Activated CD8-positive, alpha-beta memory T cell treated with anti-CD3 and anti-CD28 coated beads, Interleukin-2, amount 10 ng/mL, durations not matched to agents 7 days and 5 days (primary cell): Measurements from ENCODE around the gene CLDN19. TPM values are rescaled to one million over a fixed set of nuclear protein-coding genes. Genes with fewer than 3 reads are reported as not detected.
A peak's percentile ranks its signal among the peaks of the same experiment; 100 is the strongest.
"Not testable (repeated sequence)": the region's sequence is repeated elsewhere in the genome, so short reads cannot be mapped to it uniquely, and the experiment has no call there.

Source experiments
- ATAC-seq: fragments of 150-1000 bp; cut with Tn5 transposase; one replicate; pipeline ENCODE4 v1.10.0; 2021; ENCODE audit warnings: moderate library complexity
- CTCF ChIA-PET: fragments of 350-600 bp; sonication (Branson Sonifier 250); formaldehyde crosslinking; loops from one replicate; lab custom pipeline; 2021; ENCODE audit warnings: antibody characterized with exemption; lab: Charles Lee
- DNase-seq: peaks from one replicate; pipeline ENCODE4 v3.0.0-alpha.2; 2020
- H3K27ac Mint-ChIP-seq: one replicate; pipeline ENCODE4 v1.8.0; 2021; ENCODE audit warnings: mild to moderate bottlenecking, mixed read lengths
- H3K27me3 Mint-ChIP-seq: one replicate; pipeline ENCODE4 v1.8.0; 2021; ENCODE audit warnings: mixed read lengths
- H3K36me3 Mint-ChIP-seq: one replicate; pipeline ENCODE4 v1.8.0; 2021; ENCODE audit warnings: mild to moderate bottlenecking, mixed read lengths
- H3K4me1 Mint-ChIP-seq: one replicate; pipeline ENCODE4 v1.8.0; 2021; ENCODE audit warnings: mixed read lengths
- H3K4me3 Mint-ChIP-seq: one replicate; pipeline ENCODE4 v1.8.0; 2021; ENCODE audit warnings: mild to moderate bottlenecking, moderate library complexity, mixed read lengths
- H3K9me3 Mint-ChIP-seq: one replicate; pipeline ENCODE4 v1.8.0; 2022; ENCODE audit warnings: low read depth, mixed read lengths
- total RNA-seq, 2 experiments: library from RNA; stranded (reverse); gene quantifications; one replicate each; pipeline ENCODE4 v1.2.3, GENCODE V29; 2021

Gene CLDN19
- total RNA-seq, 2 experiments from 2014 or later = not detected

GRCh38 chr1:42734201-42735035 is 5.6 kb downstream of the CLDN19 start:
- H3K27ac Mint-ChIP-seq = no peak overlapping the region
- no peaks in the 10 kb centered on the region for H3K9me3 Mint-ChIP-seq
- ATAC-seq (no peak), DNase-seq (no peak)
- peaks cover 8% of the 10 kb centered on the region for H3K4me1 Mint-ChIP-seq
- H3K27me3 Mint-ChIP-seq = no peaks in the 10 kb centered on the region
- H3K36me3 Mint-ChIP-seq = no peaks in the 10 kb centered on the region
- CTCF ChIA-PET = interaction anchor here (0.9 kb wide), 1 partner anchor 13 kb away, joined by 3 read pairs; no protein-coding TSS in a partner anchor
- H3K4me3 Mint-ChIP-seq = no peak overlapping the region

GRCh38 chr1:42733415-42734200 is 6.4 kb downstream of the CLDN19 start:
- CTCF ChIA-PET = interaction anchor here (0.9 kb wide), 1 partner anchor 14 kb away, joined by 3 read pairs; no protein-coding TSS in a partner anchor
- no peak for ATAC-seq
- Mint-ChIP-seq H3K4me1 (peaks cover 8% of the 10 kb centered on the region), H3K9me3 (no peaks in the 10 kb centered on the region), H3K4me3 (no peak overlapping the region), H3K36me3 (no peaks in the 10 kb centered on the region), H3K27me3 (no peaks in the 10 kb centered on the region), H3K27ac (no peak overlapping the region)
- DNase-seq = no peak

GRCh38 chr1:42732126-42732680 is 7.8 kb downstream of the CLDN19 start:
- CTCF ChIA-PET = no interaction called here
- DNase-seq = peak; percentile 36
- no peaks in the 10 kb centered on the region for H3K36me3 Mint-ChIP-seq
- peaks cover 5% of the 10 kb centered on the region for H3K4me1 Mint-ChIP-seq
- ATAC-seq = no peak
- H3K4me3 Mint-ChIP-seq = no peak overlapping the region
- H3K9me3 Mint-ChIP-seq = no peaks in the 10 kb centered on the region
- no peak overlapping the region for H3K27ac Mint-ChIP-seq
- H3K27me3 Mint-ChIP-seq = no peaks in the 10 kb centered on the region

- no peak for ATAC-seq
- H3K27me3 Mint-ChIP-seq = no peaks in the 10 kb centered on the region
- no peaks in the 10 kb centered on the region for H3K9me3 Mint-ChIP-seq
- no peak overlapping the region for H3K4me3 Mint-ChIP-seq
- no peaks in the 10 kb centered on the region for H3K4me1 Mint-ChIP-seq
- H3K36me3 Mint-ChIP-seq = no peaks in the 10 kb centered on the region
- CTCF ChIA-PET = no interaction called here
- peak; percentile 4 for DNase-seq
- no peak overlapping the region for H3K27ac Mint-ChIP-seq
Observed at GRCh38 chr1:42731585-42731984, 8.5 kb downstream of the CLDN19 start.

GRCh38 chr1:42730988-42731387 is 9.0 kb downstream of the CLDN19 start:
- peak; percentile 55 for DNase-seq
- ATAC-seq = peak; percentile 45
- H3K4me3 Mint-ChIP-seq = no peak overlapping the region

GRCh38 chr1:42730002-42730401 is 10.0 kb downstream of the CLDN19 start:
- no peaks in the 10 kb centered on the region for H3K36me3 Mint-ChIP-seq
- no peaks in the 10 kb centered on the region for H3K9me3 Mint-ChIP-seq
- no peaks in the 10 kb centered on the region for H3K4me1 Mint-ChIP-seq
- ATAC-seq = no peak
- CTCF ChIA-PET = interaction anchor here (0.7 to 0.9 kb wide), 2 partner anchors 23 to 423 kb away, joined by 3 read pairs; no protein-coding TSS in a partner anchor
- H3K4me3 Mint-ChIP-seq = no peak overlapping the region
- no peaks in the 10 kb centered on the region for H3K27me3 Mint-ChIP-seq
- no peak overlapping the region for H3K27ac Mint-ChIP-seq
- no peak for DNase-seq

More at GRCh38 chr1:42730988-42731387, 9.0 kb downstream of the CLDN19 start:
- Mint-ChIP-seq H3K36me3 (no peaks in the 10 kb centered on the region), H3K4me1 (no peaks in the 10 kb centered on the region), H3K9me3 (no peaks in the 10 kb centered on the region), H3K27ac (no peak overlapping the region), H3K27me3 (no peaks in the 10 kb centered on the region)
- CTCF ChIA-PET = interaction anchor here (0.7 to 0.9 kb wide), 2 partner anchors 22 to 424 kb away, joined by 3 read pairs; no protein-coding TSS in a partner anchor

GRCh38 chr1:42725820-42726219 is 14.2 kb downstream of the CLDN19 start:
- DNase-seq, H3K27me3 Mint-ChIP-seq, CTCF ChIA-PET, H3K36me3 Mint-ChIP-seq, ATAC-seq, H3K27ac Mint-ChIP-seq, H3K4me1 Mint-ChIP-seq, H3K9me3 Mint-ChIP-seq, H3K4me3 Mint-ChIP-seq: not testable (repeated sequence)

- no peaks in the 10 kb centered on the region for H3K4me1 Mint-ChIP-seq
- no peak overlapping the region for H3K4me3 Mint-ChIP-seq
- ATAC-seq (no peak), DNase-seq (no peak)
- H3K36me3 Mint-ChIP-seq = peaks cover 6% of the 10 kb centered on the region
- CTCF ChIA-PET = interaction anchor here (1.6 kb wide), 1 partner anchor 10 kb away, joined by 3 read pairs; no protein-coding TSS in a partner anchor
- no peaks in the 10 kb centered on the region for H3K27me3 Mint-ChIP-seq
- H3K9me3 Mint-ChIP-seq = no peaks in the 10 kb centered on the region
- H3K27ac Mint-ChIP-seq = no peak overlapping the region
Observed at GRCh38 chr1:42723511-42723910, 16.5 kb downstream of the CLDN19 start.

- peaks cover 12% of the 10 kb centered on the region for H3K36me3 Mint-ChIP-seq
- not testable (repeated sequence) for H3K27me3 Mint-ChIP-seq, H3K9me3 Mint-ChIP-seq, ATAC-seq, H3K27ac Mint-ChIP-seq, DNase-seq, H3K4me1 Mint-ChIP-seq, H3K4me3 Mint-ChIP-seq
- CTCF ChIA-PET = interaction anchor here (1.6 kb wide), 1 partner anchor 8 kb away, joined by 3 read pairs; no protein-coding TSS in a partner anchor
Observed at GRCh38 chr1:42722403-42722802, 17.6 kb downstream of the CLDN19 start.

GRCh38 chr1:42721926-42722325 is 18.1 kb downstream of the CLDN19 start:
- CTCF ChIA-PET = no interaction called here
- ATAC-seq = no peak
- no peak for DNase-seq
- H3K9me3 Mint-ChIP-seq = no peaks in the 10 kb centered on the region
- H3K4me3 Mint-ChIP-seq = no peak overlapping the region
- no peaks in the 10 kb centered on the region for H3K4me1 Mint-ChIP-seq
- H3K36me3 Mint-ChIP-seq = peaks cover 17% of the 10 kb centered on the region
- no peak overlapping the region for H3K27ac Mint-ChIP-seq
- H3K27me3 Mint-ChIP-seq = no peaks in the 10 kb centered on the region

- peaks cover 23% of the 10 kb centered on the region for H3K36me3 Mint-ChIP-seq
- no peaks in the 10 kb centered on the region for H3K27me3 Mint-ChIP-seq
- no peak overlapping the region for H3K27ac Mint-ChIP-seq
- H3K4me3 Mint-ChIP-seq = no peak overlapping the region
- H3K9me3 Mint-ChIP-seq = no peaks in the 10 kb centered on the region
- CTCF ChIA-PET = no interaction called here
- no peak for DNase-seq
- H3K4me1 Mint-ChIP-seq = no peaks in the 10 kb centered on the region
- ATAC-seq = no peak
Observed at GRCh38 chr1:42720868-42721267, 19.2 kb downstream of the CLDN19 start.

GRCh38 chr1:42714441-42714840 is 25.6 kb downstream of the CLDN19 start:
- not testable (repeated sequence) for H3K4me3 Mint-ChIP-seq, H3K27me3 Mint-ChIP-seq, H3K9me3 Mint-ChIP-seq, ATAC-seq, H3K27ac Mint-ChIP-seq, DNase-seq, H3K4me1 Mint-ChIP-seq
- H3K36me3 Mint-ChIP-seq = peaks cover 70% of the 10 kb centered on the region
- CTCF ChIA-PET = interaction anchor here (1.4 kb wide), 1 partner anchor 9 kb away, joined by 3 read pairs; no protein-coding TSS in a partner anchor

GRCh38 chr1:42713293-42713692 is 26.7 kb downstream of the CLDN19 start:
- CTCF ChIA-PET = interaction anchor here (0.9 to 1.4 kb wide), 2 partner anchors 10 to 54 kb away, joined by 3 read pairs; partner anchors contain the start of gene C1orf50
- no peak for DNase-seq
- Mint-ChIP-seq H3K4me1 (peaks cover 9% of the 10 kb centered on the region), H3K36me3 (peaks cover 74% of the 10 kb centered on the region), H3K27me3 (peaks cover 3% of the 10 kb centered on the region), H3K4me3 (no peak overlapping the region), H3K9me3 (peaks cover 8% of the 10 kb centered on the region), H3K27ac (no peak overlapping the region)
- ATAC-seq = no peak
